ENCODE measurements around the gene NUP93. TPM values are rescaled to one million over a fixed set of nuclear protein-coding genes. Genes with fewer than 3 reads are reported as not detected.

NUP93 gene
- total RNA-seq: 104 and 111 TPM in 2 replicates

- no peak for TF ChIP-seq CTCF (IDR thresholded peaks at IDR 0.05)
- H3K4me1 Mint-ChIP-seq: peaks cover 20% of the 10 kb centered on the region
- H3K27me3 Mint-ChIP-seq: no peaks in the 10 kb centered on the region
- H3K9me3 Mint-ChIP-seq: no peaks in the 10 kb centered on the region
- peak; percentile 79 for DNase-seq
- CTCF ChIA-PET: interaction anchor here (1.6 kb wide), 1 partner anchor 28 kb away, joined by 6 read pairs; no protein-coding TSS in a partner anchor
- peak within 1 kb of the TSS; percentile 84 for H3K27ac Mint-ChIP-seq
- peak within 1 kb of the TSS; percentile 90 for H3K4me3 Mint-ChIP-seq
- peak; percentile 89 for ATAC-seq (ENCODE audit: low read depth)
- POLR2A ChIA-PET: interaction anchor here (0.5 kb wide), 1 partner anchor 197 kb away, joined by 4 read pairs; no protein-coding TSS in a partner anchor
- H3K36me3 Mint-ChIP-seq (ENCODE audit: low read depth): peaks cover 5% of the 10 kb centered on the region
- intact Hi-C loops (cut with micrococcal nuclease): loop anchor here (1.0 to 5.0 kb wide), 7 partner anchors 48 to 517 kb away; partner anchors contain the start of genes AMFR, ARL2BP, BBS2 and HERPUD1
Measured at GRCh38 chr16:56729735-56730662, at the start of gene NUP93. Gene NUP93 (plus strand): TSS chr16:56730129. CDS start chr16:56748248, 18,119 bp downstream.

- no peak for TF ChIP-seq CTCF (IDR thresholded peaks at IDR 0.05)
- peaks cover 11% of the 10 kb centered on the region for H3K4me1 Mint-ChIP-seq
Measured at GRCh38 chr16:56681939-56682702, 47.8 kb upstream of the NUP93 start, which contains the start of gene MT1X. Gene MT1X (plus strand): TSS chr16:56682470. CDS start chr16:56682541, 71 bp downstream.

GRCh38 chr16:56682703-56683397 is 47.1 kb upstream of the NUP93 start:
- no peak for DNase-seq

More at GRCh38 chr16:56681939-56682702, 47.8 kb upstream of the NUP93 start, which contains the start of gene MT1X:
- H3K9me3 Mint-ChIP-seq: no peaks in the 10 kb centered on the region
- peaks cover 3% of the 10 kb centered on the region for H3K27me3 Mint-ChIP-seq
- H3K27ac Mint-ChIP-seq: peak within 1 kb of the TSS; percentile 84
- ChIA-PET POLR2A (interaction anchor here (0.6 to 1.8 kb wide), 9 partner anchors 14 to 188 kb away, joined by 3 to 9 read pairs (median 4); partner anchors contain the start of genes MT1F and MT2A), CTCF (interaction anchor here (1.8 kb wide), 1 partner anchor 20 kb away, joined by 7 read pairs; no protein-coding TSS in a partner anchor)
- H3K36me3 Mint-ChIP-seq (ENCODE audit: low read depth): no peaks in the 10 kb centered on the region
- DNase-seq: peak; percentile 85
- ATAC-seq (ENCODE audit: low read depth): peak; percentile 98
- intact Hi-C loops (cut with micrococcal nuclease): loop anchor here (1.0 to 5.0 kb wide), 8 partner anchors 21 to 165 kb away; partner anchors contain the start of genes MT1F, MT2A and NUP93
- H3K4me3 Mint-ChIP-seq: peak within 1 kb of the TSS; percentile 93

More at GRCh38 chr16:56682703-56683397, 47.1 kb upstream of the NUP93 start:
- Mint-ChIP-seq H3K9me3 (no peaks in the 10 kb centered on the region), H3K36me3 (ENCODE audit: low read depth) (no peaks in the 10 kb centered on the region), H3K4me3 (peak overlapping the region; percentile 93), H3K27me3 (peaks cover 6% of the 10 kb centered on the region), H3K27ac (peak overlapping the region; percentile 84), H3K4me1 (peaks cover 11% of the 10 kb centered on the region)
- no peak for TF ChIP-seq CTCF (IDR thresholded peaks at IDR 0.05)
- intact Hi-C loops (cut with micrococcal nuclease): loop anchor here (1.0 to 5.0 kb wide), 8 partner anchors 20 to 166 kb away; partner anchors contain the start of genes MT1F, MT2A and NUP93
- no peak for ATAC-seq (ENCODE audit: low read depth)
- ChIA-PET POLR2A (interaction anchor here (0.6 to 1.8 kb wide), 11 partner anchors 13 to 187 kb away, joined by 3 to 9 read pairs (median 4); partner anchors contain the start of genes MT1F and MT2A), CTCF (interaction anchor here (1.8 kb wide), 1 partner anchor 19 kb away, joined by 7 read pairs; no protein-coding TSS in a partner anchor)
